SK-N-SH treated with all-trans-retinoic acid at 6 μM for 48 hours (cell line): ENCODE measurements around the gene CHKB.

Experiments used
- ATAC-seq: fragments of 200-7000 bp; cut with Tn5 transposase; 3 replicates; pipeline ENCODE4 v1.9.1; 2020; ENCODE audit warnings: mild to moderate bottlenecking, moderate library complexity
- ARNTL ChIP-seq: fragments of 450-650 bp; formaldehyde crosslinking; IDR thresholded peaks from 2 replicates; pipeline ENCODE4 v1.5.0; 2020; ENCODE audit warnings: low read depth, mild to moderate bottlenecking, moderate library complexity, borderline replicate concordance
- CSDC2 ChIP-seq: fragments of 250-450 bp; sonication (Bioruptor Pico); IDR thresholded peaks from 2 replicates; pipeline ENCODE4 v1.5.0; 2020; ENCODE audit warnings: mild to moderate bottlenecking, moderate library complexity
- ESRRG ChIP-seq: fragments of 250-450 bp; sonication (Bioruptor Pico); IDR thresholded peaks from 2 replicates; pipeline ENCODE4 v1.6.1; 2021; ENCODE audit warnings: mild to moderate bottlenecking
- GLIS3 ChIP-seq: fragments of 250-450 bp; sonication (Bioruptor Pico); IDR thresholded peaks from 2 replicates; pipeline ENCODE4 v1.5.0; 2020; ENCODE audit warnings: mild to moderate bottlenecking, moderate library complexity
- ISL1 ChIP-seq: fragments of 250-450 bp; sonication (Bioruptor Pico); IDR thresholded peaks from 2 replicates; pipeline ENCODE4 v2.1.2; 2022; ENCODE audit warnings: mild to moderate bottlenecking, moderate library complexity
- PPARA ChIP-seq: fragments of 250-450 bp; sonication (Bioruptor Pico); IDR thresholded peaks from 2 replicates; pipeline ENCODE4 v1.5.0; 2020; ENCODE audit warnings: mild to moderate bottlenecking, borderline replicate concordance
- RARB ChIP-seq: fragments of 250-450 bp; sonication (Bioruptor Pico); IDR thresholded peaks from 2 replicates; pipeline ENCODE4 v1.8.0; 2021; ENCODE audit warnings: mild to moderate bottlenecking, moderate library complexity
- SNAI2 ChIP-seq: fragments of 250-450 bp; sonication (Bioruptor Pico); IDR thresholded peaks from 2 replicates; pipeline ENCODE4 v1.5.0; 2020; ENCODE audit warnings: mild to moderate bottlenecking, moderate library complexity
- TCF4 ChIP-seq: fragments of 250-450 bp; sonication (Bioruptor Pico); IDR thresholded peaks from 2 replicates; pipeline ENCODE4 v1.8.0; 2021; ENCODE audit warnings: mild to moderate bottlenecking, moderate library complexity, borderline replicate concordance
- TOX ChIP-seq: fragments of 250-450 bp; sonication (Bioruptor Pico); IDR thresholded peaks from 2 replicates; pipeline ENCODE4 v1.8.0; 2021; ENCODE audit warnings: mild to moderate bottlenecking, moderate library complexity, borderline replicate concordance
- ZFP3 ChIP-seq: fragments of 250-450 bp; sonication (Bioruptor Pico); IDR thresholded peaks from 2 replicates; pipeline ENCODE4 v1.5.0; 2020; ENCODE audit warnings: mild to moderate bottlenecking, moderate library complexity
- ZFP30 ChIP-seq: fragments of 450-650 bp; formaldehyde crosslinking; IDR thresholded peaks from 2 replicates; pipeline ENCODE4 v1.5.0; 2022; ENCODE audit warnings: mild to moderate bottlenecking, moderate library complexity
- ZNF565 ChIP-seq: fragments of 450-650 bp; formaldehyde crosslinking; conservative IDR thresholded peaks from 2 replicates; pipeline ENCODE4 v1.5.0; 2020; ENCODE audit warnings: low read depth, mild to moderate bottlenecking, moderate library complexity
- ZNF70 ChIP-seq: fragments of 450-650 bp; formaldehyde crosslinking; IDR thresholded peaks from 2 replicates; pipeline ENCODE4 v1.5.0; 2020; ENCODE audit warnings: mild to moderate bottlenecking, moderate library complexity
- ZNF8 ChIP-seq: fragments of 450-650 bp; formaldehyde crosslinking; IDR thresholded peaks from 2 replicates; pipeline ENCODE4 v1.5.0; 2020; ENCODE audit warnings: mild to moderate bottlenecking, moderate library complexity
- TF ChIP-seq, protein P1 (sequence below): fragments of 250-450 bp; sonication (Bioruptor Pico); IDR thresholded peaks from 2 replicates; pipeline ENCODE4 v1.5.0; 2020; ENCODE audit warnings: mild to moderate bottlenecking, moderate library complexity
- TF ChIP-seq, protein P2 (sequence below): fragments of 250-450 bp; sonication (Bioruptor Pico); IDR thresholded peaks from 2 replicates; pipeline ENCODE4 v1.8.0; 2021; ENCODE audit warnings: low read depth, mild to moderate bottlenecking, moderate library complexity, borderline replicate concordance
- TF ChIP-seq, protein P3 (sequence below): fragments of 250-450 bp; sonication (Bioruptor Pico); IDR thresholded peaks from 2 replicates; pipeline ENCODE4 v1.5.1; 2021; ENCODE audit warnings: mild to moderate bottlenecking, moderate library complexity
- TF ChIP-seq, protein P4 (sequence below): fragments of 250-450 bp; sonication (Bioruptor Pico); IDR thresholded peaks from 2 replicates; pipeline ENCODE4 v1.5.1; 2020; ENCODE audit warnings: low read depth, mild to moderate bottlenecking, moderate library complexity
- TF ChIP-seq, protein P5 (sequence below): fragments of 250-450 bp; sonication (Bioruptor Pico); IDR thresholded peaks from 2 replicates; pipeline ENCODE4 v1.8.0; 2020; ENCODE audit warnings: mild to moderate bottlenecking, moderate library complexity, borderline replicate concordance

Gene CHKB

DNA sequence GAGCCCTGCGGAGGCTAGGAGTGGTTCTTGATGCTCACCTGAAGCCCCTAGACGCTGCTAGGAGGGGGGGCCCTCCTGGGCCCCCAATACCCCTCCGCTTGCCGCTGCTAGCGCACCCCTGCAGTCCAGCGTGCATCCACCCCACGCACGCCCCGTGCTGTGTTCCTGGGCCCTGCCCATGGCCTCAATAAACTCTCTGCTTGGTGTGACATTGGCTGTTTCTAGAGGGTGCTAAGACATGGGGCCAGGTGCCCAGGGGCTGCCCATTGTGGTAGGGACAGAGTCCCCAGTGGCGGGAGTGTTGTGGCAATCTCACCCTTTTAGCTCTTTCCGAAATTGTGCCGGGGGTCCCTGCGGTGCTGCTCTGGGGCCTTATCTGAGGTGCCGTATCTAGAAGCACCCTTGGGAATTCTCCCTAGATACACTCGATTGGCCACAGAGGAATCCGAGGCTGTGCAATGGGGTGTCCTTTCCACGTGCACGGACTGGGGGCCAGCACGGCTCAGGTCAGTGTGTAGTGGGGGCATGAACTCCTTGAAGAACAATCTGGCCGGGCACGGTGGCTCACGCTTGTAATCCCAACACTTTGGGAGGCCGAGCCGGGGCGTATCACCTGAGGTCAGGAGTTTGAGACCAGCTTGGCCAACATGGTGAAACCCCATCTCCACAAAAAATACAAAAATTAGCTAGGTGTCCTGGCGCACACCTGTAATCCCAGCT, 28.9 kb upstream of the CHKB start:
- TF ChIP-seq ISL1 (CRISPR knock-in tag) (no peak), ARNTL (CRISPR knock-in tag) (no peak), ZNF70 (no peak), ZFP3 (CRISPR knock-in tag) (no peak), SNAI2 (no peak), ZFP30 (CRISPR knock-in tag) (no peak), GLIS3 (CRISPR knock-in tag) (no peak), ZNF8 (CRISPR knock-in tag) (no peak), ZNF565 (no peak), TCF4 (CRISPR knock-in tag) (no peak), ESRRG (CRISPR knock-in tag) (no peak), CSDC2 (no peak), TOX (CRISPR knock-in tag) (no peak)
- TF ChIP-seq, protein P1, sequence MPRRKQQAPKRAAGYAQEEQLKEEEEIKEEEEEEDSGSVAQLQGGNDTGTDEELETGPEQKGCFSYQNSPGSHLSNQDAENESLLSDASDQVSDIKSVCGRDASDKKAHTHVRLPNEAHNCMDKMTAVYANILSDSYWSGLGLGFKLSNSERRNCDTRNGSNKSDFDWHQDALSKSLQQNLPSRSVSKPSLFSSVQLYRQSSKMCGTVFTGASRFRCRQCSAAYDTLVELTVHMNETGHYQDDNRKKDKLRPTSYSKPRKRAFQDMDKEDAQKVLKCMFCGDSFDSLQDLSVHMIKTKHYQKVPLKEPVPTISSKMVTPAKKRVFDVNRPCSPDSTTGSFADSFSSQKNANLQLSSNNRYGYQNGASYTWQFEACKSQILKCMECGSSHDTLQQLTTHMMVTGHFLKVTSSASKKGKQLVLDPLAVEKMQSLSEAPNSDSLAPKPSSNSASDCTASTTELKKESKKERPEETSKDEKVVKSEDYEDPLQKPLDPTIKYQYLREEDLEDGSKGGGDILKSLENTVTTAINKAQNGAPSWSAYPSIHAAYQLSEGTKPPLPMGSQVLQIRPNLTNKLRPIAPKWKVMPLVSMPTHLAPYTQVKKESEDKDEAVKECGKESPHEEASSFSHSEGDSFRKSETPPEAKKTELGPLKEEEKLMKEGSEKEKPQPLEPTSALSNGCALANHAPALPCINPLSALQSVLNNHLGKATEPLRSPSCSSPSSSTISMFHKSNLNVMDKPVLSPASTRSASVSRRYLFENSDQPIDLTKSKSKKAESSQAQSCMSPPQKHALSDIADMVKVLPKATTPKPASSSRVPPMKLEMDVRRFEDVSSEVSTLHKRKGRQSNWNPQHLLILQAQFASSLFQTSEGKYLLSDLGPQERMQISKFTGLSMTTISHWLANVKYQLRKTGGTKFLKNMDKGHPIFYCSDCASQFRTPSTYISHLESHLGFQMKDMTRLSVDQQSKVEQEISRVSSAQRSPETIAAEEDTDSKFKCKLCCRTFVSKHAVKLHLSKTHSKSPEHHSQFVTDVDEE (CRISPR knock-in tag), result no peak
- TF ChIP-seq, protein P2, sequence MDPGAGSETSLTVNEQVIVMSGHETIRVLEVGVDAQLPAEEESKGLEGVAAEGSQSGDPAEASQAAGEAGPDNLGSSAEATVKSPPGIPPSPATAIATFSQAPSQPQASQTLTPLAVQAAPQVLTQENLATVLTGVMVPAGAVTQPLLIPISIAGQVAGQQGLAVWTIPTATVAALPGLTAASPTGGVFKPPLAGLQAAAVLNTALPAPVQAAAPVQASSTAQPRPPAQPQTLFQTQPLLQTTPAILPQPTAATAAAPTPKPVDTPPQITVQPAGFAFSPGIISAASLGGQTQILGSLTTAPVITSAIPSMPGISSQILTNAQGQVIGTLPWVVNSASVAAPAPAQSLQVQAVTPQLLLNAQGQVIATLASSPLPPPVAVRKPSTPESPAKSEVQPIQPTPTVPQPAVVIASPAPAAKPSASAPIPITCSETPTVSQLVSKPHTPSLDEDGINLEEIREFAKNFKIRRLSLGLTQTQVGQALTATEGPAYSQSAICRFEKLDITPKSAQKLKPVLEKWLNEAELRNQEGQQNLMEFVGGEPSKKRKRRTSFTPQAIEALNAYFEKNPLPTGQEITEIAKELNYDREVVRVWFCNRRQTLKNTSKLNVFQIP (CRISPR knock-in tag), result no peak
- TF ChIP-seq, protein P3, sequence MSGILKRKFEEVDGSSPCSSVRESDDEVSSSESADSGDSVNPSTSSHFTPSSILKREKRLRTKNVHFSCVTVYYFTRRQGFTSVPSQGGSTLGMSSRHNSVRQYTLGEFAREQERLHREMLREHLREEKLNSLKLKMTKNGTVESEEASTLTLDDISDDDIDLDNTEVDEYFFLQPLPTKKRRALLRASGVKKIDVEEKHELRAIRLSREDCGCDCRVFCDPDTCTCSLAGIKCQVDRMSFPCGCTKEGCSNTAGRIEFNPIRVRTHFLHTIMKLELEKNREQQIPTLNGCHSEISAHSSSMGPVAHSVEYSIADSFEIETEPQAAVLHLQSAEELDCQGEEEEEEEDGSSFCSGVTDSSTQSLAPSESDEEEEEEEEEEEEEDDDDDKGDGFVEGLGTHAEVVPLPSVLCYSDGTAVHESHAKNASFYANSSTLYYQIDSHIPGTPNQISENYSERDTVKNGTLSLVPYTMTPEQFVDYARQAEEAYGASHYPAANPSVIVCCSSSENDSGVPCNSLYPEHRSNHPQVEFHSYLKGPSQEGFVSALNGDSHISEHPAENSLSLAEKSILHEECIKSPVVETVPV (CRISPR knock-in tag), result no peak
- TF ChIP-seq, protein P4, sequence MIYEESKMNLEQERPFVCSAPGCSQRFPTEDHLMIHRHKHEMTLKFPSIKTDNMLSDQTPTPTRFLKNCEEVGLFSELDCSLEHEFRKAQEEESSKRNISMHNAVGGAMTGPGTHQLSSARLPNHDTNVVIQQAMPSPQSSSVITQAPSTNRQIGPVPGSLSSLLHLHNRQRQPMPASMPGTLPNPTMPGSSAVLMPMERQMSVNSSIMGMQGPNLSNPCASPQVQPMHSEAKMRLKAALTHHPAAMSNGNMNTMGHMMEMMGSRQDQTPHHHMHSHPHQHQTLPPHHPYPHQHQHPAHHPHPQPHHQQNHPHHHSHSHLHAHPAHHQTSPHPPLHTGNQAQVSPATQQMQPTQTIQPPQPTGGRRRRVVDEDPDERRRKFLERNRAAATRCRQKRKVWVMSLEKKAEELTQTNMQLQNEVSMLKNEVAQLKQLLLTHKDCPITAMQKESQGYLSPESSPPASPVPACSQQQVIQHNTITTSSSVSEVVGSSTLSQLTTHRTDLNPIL (CRISPR knock-in tag), result no peak
- ATAC-seq, result no peak

DNA sequence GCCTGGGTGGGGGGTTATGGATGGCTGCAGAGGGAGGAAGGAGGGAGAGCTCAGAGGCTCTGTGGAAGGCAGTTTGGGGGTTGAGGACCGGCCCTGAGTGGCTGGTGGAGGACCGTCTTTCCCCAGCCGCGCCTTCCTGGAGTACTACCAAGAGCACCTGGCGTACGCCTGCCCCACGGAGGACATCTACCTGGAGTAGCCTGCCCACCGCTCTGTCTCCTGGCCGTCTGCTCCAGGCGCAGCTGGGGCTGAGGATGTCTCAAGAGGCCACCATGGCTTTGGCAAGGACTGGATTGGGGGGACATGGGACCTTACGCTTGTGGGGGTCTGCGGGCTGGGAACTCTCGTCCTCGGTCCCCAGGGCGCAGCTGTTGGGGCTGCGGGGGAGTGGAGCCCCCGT, 27.9 kb upstream of the CHKB start:
- no peak for ATAC-seq
- TF ChIP-seq ISL1 (CRISPR knock-in tag), result no peak
- TF ChIP-seq, protein P3 (CRISPR knock-in tag), result no peak
- TF ChIP-seq TCF4 (CRISPR knock-in tag), result no peak
- TF ChIP-seq, protein P4 (CRISPR knock-in tag), result no peak
- TF ChIP-seq ZNF70, result no peak
- TF ChIP-seq ESRRG (CRISPR knock-in tag), result no peak
- TF ChIP-seq ZNF565, result no peak
- TF ChIP-seq PPARA, result no peak
- no peak for TF ChIP-seq RARB (CRISPR knock-in tag)
- TF ChIP-seq, protein P5, sequence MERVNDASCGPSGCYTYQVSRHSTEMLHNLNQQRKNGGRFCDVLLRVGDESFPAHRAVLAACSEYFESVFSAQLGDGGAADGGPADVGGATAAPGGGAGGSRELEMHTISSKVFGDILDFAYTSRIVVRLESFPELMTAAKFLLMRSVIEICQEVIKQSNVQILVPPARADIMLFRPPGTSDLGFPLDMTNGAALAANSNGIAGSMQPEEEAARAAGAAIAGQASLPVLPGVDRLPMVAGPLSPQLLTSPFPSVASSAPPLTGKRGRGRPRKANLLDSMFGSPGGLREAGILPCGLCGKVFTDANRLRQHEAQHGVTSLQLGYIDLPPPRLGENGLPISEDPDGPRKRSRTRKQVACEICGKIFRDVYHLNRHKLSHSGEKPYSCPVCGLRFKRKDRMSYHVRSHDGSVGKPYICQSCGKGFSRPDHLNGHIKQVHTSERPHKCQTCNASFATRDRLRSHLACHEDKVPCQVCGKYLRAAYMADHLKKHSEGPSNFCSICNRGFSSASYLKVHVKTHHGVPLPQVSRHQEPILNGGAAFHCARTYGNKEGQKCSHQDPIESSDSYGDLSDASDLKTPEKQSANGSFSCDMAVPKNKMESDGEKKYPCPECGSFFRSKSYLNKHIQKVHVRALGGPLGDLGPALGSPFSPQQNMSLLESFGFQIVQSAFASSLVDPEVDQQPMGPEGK, result no peak
- TF ChIP-seq ZFP30 (CRISPR knock-in tag), result no peak
- TF ChIP-seq, protein P1 (CRISPR knock-in tag), result no peak
- TF ChIP-seq ARNTL (CRISPR knock-in tag), result no peak
- no peak for TF ChIP-seq CSDC2
